GM21717 (cell line): ENCODE results near the gene BRI3.

ENCODE experiments used
- ATAC-seq: cut with Tn5 transposase; IDR thresholded peaks from one replicate; pipeline ENCODE4 v1.9.1; 2021; ENCODE audit warnings: mild to moderate bottlenecking, moderate library complexity; ENCODE audit not compliant: unreplicated experiment

Gene BRI3

DNA sequence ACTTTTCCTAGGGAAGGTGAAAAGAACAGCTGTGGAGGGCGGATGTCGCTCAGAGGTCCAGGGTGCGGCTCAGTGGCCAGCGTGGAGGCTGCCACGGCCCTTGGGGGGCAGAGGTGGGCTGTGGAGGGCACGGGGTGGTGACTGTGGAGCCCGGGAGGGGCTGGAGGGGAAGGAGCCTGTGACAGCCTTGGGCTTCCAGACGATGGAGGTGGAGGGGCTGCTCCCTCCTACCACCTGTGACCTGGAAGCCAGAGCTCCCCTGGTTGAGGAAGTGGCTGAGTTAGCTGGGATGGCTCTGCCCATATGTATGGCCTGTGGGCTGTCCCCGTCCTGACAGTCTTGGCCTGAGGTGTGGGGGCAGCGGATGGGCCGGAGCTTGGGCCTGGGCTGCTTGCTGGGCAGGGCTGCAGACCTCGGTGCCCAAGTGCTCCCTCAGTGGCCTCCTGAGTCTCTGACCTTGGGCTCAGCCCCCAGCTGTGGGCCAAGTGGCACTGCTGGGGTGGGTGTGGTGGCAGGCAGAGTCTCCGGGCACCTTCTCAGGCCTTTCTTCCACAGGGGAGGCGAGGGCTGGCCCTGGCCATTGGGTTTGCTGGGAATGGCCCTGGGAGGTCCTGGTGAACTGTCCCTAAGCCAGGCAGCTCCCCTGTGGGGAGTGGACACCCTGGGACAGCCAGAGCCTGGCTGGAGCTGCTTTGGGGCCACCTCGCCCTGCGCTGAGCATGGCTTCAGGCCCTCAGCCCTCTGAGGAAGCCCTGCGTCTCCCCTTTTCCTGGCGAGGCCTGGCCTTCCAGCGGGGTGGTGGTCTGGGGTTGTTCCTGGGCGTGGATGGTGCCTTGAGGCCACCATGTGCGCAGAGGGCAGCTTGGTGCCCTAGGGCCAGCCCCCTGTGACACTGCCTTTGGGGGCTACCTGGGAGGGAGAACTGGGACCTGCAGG, 3.9 kb downstream of the BRI3 start:
- ATAC-seq: no peak

DNA sequence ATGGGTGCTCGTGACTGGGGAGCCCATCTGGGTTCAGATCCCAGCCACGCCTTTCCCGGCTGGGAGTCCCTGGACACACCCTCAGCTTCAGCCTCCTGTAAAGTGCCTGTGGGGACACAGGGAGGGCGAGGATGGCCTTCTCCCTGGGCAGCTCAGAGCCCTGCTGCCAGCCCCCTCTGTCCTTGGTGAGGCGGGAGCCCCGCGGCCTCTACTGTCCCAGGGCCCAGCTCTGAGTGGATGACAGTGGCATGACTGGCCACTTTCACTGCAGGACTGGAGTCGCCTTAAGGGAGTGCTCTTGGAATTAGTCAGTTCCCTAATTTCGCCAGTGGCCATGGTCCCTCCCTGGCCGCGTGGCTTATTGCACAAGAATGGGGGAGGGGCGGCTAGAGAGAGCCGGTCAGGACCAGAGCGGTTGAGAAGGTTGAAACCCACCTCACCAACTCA, 4.6 kb downstream of the BRI3 start:
- ATAC-seq: no peak

DNA sequence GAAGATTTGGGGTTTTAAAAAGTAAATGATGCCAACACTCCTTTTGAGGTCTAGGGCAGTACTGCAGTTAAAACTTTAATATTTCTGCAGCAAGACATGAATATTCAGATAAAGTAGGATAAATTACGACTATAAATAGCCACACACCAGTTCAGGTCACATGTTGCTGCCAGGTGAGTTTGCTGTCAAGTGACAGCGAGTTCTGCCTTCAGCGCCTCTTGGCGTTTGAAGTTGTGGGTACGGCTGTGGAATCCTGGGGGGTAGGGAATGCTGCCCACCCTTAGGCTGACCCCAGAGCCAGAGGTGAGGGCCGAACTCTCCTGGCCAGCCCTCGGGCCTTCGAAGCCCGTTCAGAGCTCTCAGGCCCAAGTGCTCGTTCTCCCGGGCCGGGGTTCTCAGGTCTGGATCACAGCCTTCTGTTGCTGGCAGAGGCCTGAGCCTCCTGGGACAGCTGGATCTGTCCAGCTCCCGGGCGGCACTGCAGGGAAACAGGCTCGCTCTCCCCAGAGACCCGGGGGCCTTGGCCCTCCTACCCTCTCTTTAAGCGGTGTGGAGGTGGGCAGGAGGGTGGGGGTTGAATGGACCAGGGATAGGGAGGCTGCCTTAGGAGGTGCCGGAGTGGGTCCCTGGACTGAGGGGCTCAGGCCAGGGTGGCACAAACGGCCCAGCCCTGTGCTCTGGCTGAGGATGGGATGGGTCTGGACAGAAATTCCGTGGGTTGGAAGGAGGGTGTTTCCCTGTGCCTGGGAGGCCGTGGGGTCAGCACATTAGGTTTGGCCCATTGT, 5.4 kb downstream of the BRI3 start:
- ATAC-seq: no peak

DNA sequence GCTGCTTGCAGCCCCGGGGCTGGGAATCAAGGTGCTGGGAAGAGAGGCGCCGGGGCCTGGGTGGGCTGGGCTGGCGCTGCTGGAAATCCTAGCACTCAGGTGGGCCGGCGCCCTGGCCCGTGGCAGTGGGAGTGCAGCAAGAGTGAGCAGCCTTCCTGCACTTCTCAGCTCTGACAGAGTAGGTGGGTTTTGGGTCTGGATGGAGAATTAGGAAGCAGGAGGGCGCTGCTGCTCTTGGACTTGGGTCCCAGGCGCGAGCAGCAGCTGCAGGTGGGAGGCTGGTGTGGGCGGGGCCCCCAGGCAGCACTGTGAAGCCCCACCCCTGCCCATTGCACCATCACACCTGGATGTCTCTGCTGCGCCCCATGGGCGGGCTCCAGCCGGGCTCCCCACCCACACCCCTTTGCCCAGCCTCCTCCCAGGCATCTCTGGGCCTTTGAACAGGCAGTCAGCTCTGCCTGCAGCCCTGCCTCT, 6.0 kb downstream of the BRI3 start:
- ATAC-seq: no peak

DNA sequence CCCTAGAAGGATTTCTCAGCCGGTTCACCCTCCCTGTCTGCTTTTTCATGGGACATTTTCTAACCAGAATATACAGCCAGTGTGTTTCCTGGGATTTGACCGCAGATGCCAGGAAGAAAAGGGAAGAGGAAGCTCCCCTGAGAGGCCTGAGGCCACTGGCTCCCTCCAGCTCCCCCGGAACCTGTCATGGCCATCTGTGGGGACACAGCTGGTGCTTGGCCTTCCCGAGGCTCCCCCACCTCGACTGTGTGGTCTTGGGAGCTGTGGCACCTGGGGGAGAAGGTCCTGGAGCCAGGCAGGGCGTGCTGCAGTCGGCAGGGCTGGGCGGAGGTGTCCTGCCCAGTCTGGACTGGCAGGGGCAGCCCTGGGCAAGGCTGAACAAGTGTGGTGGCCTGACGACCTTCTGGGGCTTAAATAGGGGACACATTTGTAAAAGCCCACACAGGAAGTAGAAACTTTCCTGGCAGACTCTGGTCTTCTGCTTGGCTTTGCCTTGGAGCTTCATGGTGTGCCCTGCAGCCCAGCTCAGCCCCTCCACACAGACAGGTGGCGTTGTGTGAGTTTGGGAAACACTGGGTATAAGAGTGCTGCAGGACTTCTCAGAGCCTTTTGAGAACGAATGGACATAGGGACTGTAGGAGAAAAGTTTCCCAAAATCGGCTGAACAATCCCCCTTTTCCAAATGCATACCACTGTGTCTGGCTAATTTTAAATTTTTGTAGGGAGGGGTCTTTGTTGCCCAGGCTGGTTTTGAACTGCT, 6.8 kb downstream of the BRI3 start:
- no peak for ATAC-seq

DNA sequence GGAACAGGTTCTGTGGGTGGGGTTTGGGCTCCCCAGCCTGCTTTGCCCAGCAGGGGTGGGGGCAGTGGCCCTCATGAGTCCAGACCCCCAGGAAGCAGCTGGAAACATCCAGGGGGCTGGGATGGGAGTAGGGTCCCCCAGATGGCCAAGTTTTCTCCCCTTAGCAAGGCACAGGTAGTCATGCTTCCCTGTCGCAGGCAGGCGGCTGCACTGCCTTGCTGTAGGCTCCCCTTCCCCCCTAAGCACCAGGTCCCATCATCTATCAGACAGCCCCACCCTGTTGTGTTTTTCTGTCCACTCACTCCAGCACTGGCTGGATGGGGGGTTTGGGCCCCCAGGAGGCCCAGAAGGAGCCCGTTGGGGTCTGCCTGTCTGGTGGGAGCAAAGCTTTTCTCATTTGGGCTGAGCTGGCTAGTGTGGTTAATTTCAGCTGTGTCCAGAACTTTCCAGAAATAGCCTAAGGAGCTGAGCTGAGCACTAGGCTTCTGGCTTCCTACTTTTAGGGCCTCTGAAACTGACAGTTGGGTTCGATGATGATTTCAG, 7.9 kb downstream of the BRI3 start:
- no peak for ATAC-seq

DNA sequence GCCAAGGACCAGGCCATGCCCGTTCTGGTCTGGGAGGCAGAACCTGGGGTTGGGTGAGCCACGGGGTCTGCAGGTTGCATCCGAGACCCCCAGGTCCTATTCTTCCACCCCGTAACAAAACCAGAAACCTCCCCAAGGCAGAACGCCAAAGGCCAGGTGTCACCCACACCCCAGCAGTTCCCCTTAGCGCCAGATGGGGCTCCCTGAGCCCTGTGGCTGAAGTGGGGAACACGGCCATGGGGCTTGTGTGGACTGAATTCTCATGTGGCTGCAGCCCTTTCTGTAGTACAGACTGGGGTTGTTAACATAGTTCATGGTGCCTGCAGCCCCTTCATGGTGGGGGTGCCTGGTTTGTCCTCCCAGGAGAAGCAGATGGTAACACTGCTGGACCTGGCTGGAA, 10.2 kb downstream of the BRI3 start:
- no peak for ATAC-seq

DNA sequence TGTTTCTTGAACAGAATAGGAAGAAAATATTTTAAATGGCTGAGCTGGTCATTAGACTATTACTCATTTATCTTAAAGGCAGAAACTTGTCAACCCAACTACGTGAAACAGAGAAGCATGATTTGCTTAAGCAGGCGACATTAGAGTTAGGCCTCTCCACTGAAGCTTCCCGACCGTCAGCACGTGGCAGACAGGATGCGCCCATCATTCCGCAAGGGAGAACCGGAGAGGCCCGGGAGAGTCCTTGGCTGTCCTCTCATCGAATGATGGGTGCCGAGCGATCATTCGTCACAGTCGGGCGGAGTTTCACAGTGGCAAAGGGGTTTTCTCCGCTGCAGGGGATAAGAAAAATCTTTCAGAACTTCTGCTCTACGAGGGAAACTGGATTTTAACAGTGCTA, 11.8 kb downstream of the BRI3 start:
- ATAC-seq: no peak

DNA sequence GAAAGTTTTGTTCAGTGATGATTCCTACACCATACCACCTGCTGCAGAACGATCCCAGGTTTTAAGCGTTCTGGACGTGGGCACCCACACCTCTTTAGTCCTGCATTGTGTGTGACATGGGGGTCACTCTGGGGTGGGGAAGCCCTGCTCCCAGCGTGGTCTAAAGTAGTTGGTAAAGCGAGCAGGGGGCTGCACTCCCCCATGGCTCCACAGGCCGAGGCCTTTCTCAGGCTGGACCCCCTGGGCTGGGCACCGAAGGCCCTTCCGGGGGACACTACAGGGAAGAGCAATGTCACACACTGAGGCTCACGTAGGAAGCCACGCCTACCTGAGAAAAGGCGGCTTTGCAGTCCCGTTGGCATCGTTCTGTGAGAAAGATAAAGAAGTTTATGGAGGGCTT, 12.3 kb downstream of the BRI3 start:
- no peak for ATAC-seq

DNA sequence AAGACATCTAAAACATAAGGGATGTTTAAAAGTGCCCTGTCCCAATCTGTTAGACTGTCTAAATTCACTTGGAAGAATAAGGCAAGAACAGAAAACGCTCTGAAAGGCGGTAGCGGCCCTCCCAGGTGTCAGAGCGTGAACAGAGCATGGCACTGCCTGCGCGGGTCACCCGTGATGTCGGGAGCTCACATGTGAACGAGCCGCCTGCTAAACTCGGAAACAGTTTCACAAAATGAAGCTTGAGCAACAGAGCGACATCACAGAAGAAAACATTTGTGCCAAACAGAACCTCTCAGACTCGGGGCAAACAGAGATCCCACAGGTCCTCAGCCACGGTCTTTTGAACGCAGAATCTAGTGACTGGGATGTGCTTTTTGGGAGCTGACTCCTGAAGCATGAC, 12.8 kb downstream of the BRI3 start:
- ATAC-seq: no peak

DNA sequence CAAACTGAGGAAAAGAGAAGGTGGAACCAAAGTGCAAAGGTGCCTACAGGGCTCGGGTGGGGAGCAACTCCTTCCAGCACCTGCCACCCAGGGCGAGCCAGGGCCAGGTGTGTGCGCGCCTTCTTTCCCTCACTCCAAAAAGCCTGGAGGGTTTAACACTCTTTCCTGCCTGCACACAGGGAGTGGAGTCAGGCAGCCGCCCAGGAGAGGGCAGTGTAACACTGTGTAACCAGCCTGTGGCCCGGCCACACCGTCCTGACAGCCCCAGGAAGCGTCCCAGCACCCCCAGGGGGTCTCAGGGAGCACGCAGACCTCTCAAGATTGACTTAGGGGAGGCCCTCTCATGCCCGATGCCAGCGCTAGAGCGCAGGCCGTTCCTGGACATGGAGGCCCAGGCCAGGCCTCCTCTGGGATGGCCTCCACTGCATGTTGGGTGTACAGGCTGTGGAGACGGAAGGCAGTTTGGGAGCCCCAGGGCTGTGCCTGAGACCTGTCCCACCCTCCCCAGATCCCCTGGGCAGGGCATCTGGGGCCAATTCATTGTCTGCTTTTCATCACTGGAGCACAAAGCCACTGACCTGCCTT, 13.4 kb downstream of the BRI3 start:
- ATAC-seq: no peak

DNA sequence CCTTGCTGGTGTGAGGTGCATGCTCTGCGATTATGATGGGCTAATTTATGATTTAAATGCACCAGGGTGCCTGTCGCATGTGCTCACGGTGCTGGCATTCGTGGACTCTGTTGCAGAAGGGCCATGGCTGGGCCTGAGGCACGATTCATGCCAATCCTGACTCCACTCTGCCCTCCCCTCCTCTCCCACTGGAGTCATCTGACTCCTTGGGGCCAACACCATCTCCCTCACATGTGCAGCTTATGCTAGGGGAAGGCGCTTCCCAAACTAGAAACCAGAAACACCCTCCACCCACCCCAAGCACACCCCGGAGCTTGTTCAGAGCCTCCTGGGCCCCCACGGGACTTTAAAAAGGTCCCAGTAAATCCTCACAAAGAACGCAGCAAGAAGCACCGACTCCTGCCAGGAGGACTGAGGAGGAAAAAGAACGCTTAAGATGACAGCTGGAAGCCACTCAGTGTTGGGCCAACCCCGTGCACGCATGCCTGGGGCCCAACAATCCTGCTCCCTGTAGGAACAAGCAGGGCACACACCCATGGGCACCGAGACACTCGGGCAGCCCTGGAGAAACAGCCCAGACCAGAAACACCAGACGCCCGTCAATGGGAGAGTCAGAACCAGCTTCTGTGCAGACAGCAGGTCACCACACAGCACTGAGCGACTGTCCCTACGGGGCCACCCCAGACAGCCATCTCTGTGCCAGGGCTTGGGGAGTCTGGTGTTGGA, 14.1 kb downstream of the BRI3 start:
- no peak for ATAC-seq

DNA sequence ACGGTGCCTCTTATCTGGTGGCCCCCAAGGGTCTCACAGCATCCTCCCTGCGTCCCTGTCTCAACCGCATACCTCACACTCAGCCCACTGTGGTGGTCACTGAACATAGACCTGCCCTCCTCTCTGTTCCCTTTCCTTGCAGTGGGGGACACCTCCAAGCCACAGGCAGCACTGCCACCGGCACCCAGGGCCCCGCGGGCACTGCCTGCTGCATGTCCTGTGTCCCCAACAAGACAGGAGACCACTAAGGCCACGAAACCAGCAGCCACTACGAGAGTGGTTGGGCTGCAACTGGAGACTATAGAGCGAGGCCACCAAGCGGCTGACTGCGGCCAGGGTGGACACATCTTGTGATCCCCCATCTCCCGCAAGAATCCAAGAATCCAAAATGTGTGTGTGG, 15.3 kb downstream of the BRI3 start:
- ATAC-seq: no peak

DNA sequence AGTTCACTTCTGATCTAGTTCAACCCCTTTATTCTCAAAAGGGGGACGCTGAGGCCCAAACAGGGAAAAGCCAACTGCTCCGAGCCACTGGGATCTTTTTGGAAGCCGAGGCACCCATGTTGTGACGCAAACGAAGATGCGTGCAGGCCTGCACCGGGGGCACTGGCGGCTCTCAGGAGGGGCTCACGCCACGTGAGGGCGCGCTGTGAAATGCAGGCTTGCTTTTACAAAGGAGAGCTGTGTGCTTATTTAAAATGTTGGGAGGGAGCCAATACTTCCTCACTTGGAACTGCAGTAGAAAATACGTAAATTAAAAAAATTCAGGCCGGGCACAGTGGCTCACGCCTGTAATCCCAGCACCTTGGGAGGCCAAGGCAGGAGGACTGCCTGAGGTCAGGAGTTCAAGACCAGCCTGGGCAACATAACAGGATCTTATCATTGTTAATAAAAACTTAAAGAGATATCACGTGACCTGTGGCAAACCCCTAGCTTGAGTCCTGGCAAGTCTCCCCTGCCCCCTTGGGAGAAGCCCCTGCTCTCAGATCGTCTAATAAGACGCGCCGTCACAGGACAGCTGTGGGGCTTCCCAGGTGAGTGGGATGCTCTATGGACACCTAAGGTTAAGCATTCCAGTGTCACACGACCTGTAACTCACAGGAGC, 16.3 kb downstream of the BRI3 start:
- no peak for ATAC-seq

DNA sequence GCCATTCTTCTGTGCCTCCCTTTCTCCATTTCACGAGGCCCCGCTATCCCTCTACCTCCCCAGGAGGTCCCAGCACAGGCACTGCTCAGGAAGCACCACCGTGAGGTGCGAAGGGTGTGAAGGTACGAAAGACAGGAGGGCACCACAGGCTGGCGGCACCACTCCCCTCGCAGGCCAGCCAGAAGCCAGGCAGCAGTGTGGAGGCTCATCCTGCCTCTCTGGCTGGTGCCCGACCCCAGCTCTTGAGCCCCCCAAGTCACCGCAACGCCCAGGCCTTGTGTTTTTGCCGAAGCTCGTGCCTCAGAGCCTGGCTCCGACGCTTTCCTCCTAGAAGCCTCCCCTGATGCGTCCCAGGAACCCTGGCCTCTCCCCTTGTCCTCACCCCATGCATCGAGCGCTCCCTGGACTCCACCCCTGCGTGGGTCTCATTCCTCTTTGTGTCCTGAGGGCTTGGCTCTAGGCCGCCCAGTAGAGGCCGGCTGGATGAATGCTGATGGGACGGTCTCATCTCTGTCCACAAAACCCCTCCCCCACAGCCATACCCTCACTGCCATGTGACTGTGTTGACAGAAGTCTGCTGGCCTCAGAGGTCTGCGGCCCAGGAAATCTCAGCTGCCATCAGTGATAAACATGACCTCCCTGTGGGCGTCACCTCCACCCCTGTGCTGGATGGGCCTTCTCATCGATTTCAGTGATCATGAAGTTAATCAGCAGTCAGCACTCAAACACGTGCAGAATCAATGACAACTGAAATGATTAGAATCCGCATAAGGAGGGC, 19.3 kb downstream of the BRI3 start:
- no peak for ATAC-seq

DNA sequence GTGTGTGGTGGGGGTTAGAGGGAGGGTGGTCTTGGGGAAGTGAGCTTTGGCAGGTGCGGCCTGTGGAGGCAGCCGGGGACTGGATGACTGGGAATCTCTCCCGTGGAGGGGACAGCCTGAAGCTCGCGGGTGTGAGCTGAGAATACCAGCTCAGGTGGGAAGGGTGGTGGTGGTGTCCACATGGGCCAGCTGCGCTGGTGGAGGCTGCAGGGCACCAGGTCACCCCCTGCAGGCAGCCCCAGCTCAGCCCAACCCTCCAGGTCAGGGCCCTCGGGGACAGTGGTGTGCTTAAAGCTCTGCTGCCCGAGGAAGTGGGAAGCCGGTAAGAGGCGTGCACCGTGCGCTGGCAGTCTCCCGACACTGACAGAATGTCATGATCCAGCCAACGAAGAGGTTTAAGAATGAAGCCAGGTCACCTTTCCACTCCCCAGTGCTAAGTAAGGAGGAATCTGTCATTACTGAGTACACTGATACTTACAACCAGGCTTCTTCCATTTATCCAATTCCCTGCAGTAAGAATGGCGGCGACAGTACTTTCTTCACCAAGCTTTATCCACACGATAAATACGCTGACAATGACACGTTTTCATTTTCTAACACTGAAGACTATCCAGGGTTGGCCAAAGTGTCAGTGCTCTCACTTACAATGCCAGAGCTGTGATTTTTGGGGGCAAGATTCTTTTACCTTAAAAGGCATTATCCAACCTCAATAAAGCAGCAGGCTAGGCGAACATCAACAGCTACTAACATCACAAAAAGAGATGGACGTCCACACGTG, 20.4 kb downstream of the BRI3 start:
- no peak for ATAC-seq

DNA sequence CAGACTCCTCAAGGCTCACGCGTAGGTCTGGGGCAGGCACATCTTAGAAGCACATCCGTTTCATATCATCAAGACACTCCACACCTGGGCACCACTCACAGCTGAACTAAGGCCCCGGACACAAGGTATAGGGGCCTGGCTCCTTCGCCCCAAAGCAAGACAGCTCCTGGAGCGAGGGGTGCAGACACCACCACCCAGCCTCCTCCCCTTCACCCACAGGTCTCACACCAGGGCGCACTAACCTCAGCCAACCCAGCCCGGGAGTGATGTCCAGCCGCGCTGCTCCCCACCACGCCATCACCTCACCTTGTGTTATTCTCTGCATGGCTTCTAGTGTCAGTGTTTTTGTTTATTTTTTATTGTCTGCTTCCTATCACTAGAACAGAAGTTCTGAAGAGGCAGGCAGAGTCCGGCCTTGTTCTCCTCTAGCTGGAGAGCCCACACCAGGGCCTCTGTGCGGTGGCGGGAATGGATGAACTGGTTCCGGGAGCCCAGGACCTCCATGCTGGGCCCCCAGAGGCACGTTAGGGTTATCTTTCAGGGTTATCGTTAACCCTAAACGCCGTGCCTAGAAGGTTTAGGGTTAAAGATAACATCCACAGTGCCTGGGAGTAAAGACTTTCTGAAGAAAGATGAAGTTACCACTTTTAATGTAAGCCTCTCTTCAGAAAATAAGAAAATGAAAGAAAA, 21.8 kb downstream of the BRI3 start:
- ATAC-seq: no peak
